Spleen (tissue), 7 donors: Measurements from ENCODE around the gene LINGO4.

Experiments
- CTCF ChIP-seq, 11 experiments: fragments of 200-600 bp in 7 of 11; fragments of 450-650 bp in 4 of 11; sonication (generic) in 4 of 11; IDR thresholded peaks in 8 of 11; conservative IDR thresholded peaks in 3 of 11; 1 replicate in 7 of 11; 2 replicates in 4 of 11; pipeline versions ENCODE4 v1.4.0 to v1.8.0; 2016 to 2021; ENCODE audit warnings: antibody characterized with exemption in 11 of 11, inconsistent platforms in 4 of 11, mild to moderate bottlenecking in 1 of 11
- POLR2A ChIP-seq, 3 donors: fragments of 450-650 bp; IDR thresholded peaks; one replicate each; pipeline ENCODE4 v1.5.1; 2017; ENCODE audit warnings: antibody characterized with exemption in 3 of 3, mild to moderate bottlenecking in 1 of 3
- POLR2AphosphoS5 ChIP-seq, 3 donors: sonication (generic); formaldehyde crosslinking; IDR thresholded peaks; one replicate each; pipeline ENCODE4 v1.5.1; 2017; ENCODE audit warnings: antibody characterized with exemption in 3 of 3
- donor health status: DM: no; HTN: no; CAD: no; lungs with moderate emphysema.
- donor health status: DM: no; HTN: no; CAD: no.
- donor health status: DM: no; HTN: no; CAD: no.

- no peak for TF ChIP-seq CTCF (IDR thresholded peaks at IDR 0.05 in 8 of 11, conservative IDR thresholded peaks at IDR 0.05 in 3 of 11)
- no peak for TF ChIP-seq POLR2A (IDR thresholded peaks at IDR 0.05)
- no peak for TF ChIP-seq POLR2AphosphoS5 (IDR thresholded peaks at IDR 0.05)
Observed at GRCh38 chr1:151841141-151841540, 35.9 kb upstream of the LINGO4 start.
